Chondrocyte (in vitro differentiated cells): Measurements from ENCODE around the gene EVI5L. TPM values are rescaled to one million over a fixed set of nuclear protein-coding genes. Genes with fewer than 3 reads are reported as not detected.

Experiments
- DNase-seq: peaks from one replicate; pipeline ENCODE4 v3.0.0; 2021; ENCODE audit warnings: mixed read lengths, low spot score
- H3K27ac Mint-ChIP-seq: one replicate; pipeline ENCODE4 v1.8.0; 2021; ENCODE audit warnings: mild to moderate bottlenecking, moderate library complexity, mixed read lengths; ENCODE audit not compliant: unreplicated experiment
- H3K27me3 Mint-ChIP-seq: 2 replicates; pipeline ENCODE4 v1.8.0; 2021; ENCODE audit warnings: low read depth, mixed read lengths
- H3K36me3 Mint-ChIP-seq: 2 replicates; pipeline ENCODE4 v1.8.0; 2021; ENCODE audit warnings: low read depth, mixed read lengths
- H3K4me1 Mint-ChIP-seq: 2 replicates; pipeline ENCODE4 v1.8.0; 2021; ENCODE audit warnings: low read depth, mild to moderate bottlenecking, mixed read lengths
- H3K4me3 Mint-ChIP-seq: one replicate; pipeline ENCODE4 v1.8.0; 2021; ENCODE audit warnings: mild to moderate bottlenecking, moderate library complexity, mixed read lengths; ENCODE audit not compliant: unreplicated experiment
- H3K9me3 Mint-ChIP-seq: 2 replicates; pipeline ENCODE4 v1.8.0; 2021; ENCODE audit warnings: low read depth, mixed read lengths
- total RNA-seq: library from RNA; stranded (reverse); gene quantifications from 3 replicates; pipeline ENCODE4 v1.2.1, GENCODE V29; 2021
- TF ChIP-seq, protein P1 (sequence below): fragments of 200-600 bp; sonication (generic); IDR thresholded peaks from 2 replicates; pipeline ENCODE4 v1.5.0; 2021; ENCODE audit warnings: antibody characterized with exemption, mild to moderate bottlenecking, moderate library complexity

EVI5L gene
- total RNA-seq, 1 donor from 2014 or later, result 27.4 TPM

DNA sequence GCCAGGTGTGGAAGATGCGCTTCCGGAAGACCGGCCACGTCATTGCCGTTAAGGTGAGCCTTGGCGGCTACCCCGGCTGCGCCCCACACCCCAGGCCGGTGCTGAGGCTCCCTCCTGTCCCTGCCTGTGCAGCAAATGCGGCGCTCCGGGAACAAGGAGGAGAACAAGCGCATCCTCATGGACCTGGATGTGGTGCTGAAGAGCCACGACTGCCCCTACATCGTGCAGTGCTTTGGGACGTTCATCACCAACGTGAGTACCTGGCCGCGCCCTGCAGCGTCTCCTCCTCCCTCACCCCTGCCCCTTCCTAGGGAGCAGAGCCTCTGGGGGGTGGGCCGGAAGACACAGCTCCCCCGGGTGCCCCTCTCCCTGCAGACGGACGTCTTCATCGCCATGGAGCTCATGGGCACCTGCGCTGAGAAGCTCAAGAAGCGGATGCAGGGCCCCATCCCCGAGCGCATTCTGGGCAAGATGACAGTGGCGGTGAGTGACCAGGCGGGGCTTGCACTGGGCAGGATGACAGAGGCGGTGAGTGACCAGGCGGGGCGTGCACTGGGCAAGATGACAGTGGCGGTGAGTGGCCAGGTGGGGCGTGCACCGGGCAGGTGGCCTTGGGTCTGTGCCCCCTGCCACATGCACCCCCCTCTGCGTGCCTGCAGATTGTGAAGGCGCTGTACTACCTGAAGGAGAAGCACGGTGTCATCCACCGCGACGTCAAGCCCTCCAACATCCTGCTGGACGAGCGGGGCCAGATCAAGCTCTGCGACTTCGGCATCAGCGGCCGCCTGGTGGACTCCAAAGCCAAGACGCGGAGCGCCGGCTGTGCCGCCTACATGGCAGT is 80.5 kb downstream of the EVI5L start:
- TF ChIP-seq, protein P1, sequence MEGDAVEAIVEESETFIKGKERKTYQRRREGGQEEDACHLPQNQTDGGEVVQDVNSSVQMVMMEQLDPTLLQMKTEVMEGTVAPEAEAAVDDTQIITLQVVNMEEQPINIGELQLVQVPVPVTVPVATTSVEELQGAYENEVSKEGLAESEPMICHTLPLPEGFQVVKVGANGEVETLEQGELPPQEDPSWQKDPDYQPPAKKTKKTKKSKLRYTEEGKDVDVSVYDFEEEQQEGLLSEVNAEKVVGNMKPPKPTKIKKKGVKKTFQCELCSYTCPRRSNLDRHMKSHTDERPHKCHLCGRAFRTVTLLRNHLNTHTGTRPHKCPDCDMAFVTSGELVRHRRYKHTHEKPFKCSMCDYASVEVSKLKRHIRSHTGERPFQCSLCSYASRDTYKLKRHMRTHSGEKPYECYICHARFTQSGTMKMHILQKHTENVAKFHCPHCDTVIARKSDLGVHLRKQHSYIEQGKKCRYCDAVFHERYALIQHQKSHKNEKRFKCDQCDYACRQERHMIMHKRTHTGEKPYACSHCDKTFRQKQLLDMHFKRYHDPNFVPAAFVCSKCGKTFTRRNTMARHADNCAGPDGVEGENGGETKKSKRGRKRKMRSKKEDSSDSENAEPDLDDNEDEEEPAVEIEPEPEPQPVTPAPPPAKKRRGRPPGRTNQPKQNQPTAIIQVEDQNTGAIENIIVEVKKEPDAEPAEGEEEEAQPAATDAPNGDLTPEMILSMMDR, result no peak
- no peak overlapping the region for H3K4me3 Mint-ChIP-seq
- peak; percentile 92 for DNase-seq
- H3K27ac Mint-ChIP-seq, result no peak overlapping the region
- H3K36me3 Mint-ChIP-seq, result peaks cover 14% of the 10 kb centered on the region
- no peaks in the 10 kb centered on the region for H3K9me3 Mint-ChIP-seq
- H3K27me3 Mint-ChIP-seq, result no peaks in the 10 kb centered on the region
- H3K4me1 Mint-ChIP-seq, result peaks cover 8% of the 10 kb centered on the region

DNA sequence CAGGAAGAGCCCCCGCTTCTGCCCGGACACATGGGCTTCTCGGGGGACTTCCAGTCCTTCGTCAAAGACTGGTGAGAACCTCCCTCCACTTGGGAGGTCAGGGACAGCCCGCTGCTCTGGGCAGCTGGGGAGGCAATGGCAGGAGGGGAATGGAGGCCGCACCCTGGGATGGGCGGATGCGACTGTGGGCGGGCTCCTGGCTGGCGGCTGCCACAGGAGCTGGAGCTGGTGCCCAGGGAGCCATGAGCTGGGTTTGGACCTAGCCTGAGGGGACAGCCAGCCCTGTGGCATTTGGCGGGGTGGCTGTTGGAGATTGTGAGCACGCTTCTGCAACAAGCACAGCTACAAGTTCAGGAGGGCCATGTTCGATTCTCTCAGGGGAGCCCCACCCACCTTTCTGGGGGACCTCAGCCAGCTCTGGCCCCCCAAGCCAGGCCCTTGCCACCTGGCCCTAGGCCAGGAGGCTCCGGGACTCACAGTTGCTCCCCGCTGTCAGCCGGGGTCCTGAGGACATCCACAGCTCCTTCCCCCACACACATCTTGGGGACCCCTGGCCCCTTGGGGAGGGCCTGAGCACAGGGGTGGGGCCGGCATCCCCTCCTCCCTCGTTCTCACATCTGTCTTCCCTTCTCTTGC is 81.6 kb downstream of the EVI5L start:
- TF ChIP-seq, protein P1, result no peak
- Mint-ChIP-seq H3K27ac (no peak overlapping the region), H3K4me1 (peaks cover 6% of the 10 kb centered on the region), H3K9me3 (no peaks in the 10 kb centered on the region), H3K27me3 (no peaks in the 10 kb centered on the region), H3K4me3 (no peak overlapping the region), H3K36me3 (peaks cover 14% of the 10 kb centered on the region)
- DNase-seq, result peak; percentile 88

DNA sequence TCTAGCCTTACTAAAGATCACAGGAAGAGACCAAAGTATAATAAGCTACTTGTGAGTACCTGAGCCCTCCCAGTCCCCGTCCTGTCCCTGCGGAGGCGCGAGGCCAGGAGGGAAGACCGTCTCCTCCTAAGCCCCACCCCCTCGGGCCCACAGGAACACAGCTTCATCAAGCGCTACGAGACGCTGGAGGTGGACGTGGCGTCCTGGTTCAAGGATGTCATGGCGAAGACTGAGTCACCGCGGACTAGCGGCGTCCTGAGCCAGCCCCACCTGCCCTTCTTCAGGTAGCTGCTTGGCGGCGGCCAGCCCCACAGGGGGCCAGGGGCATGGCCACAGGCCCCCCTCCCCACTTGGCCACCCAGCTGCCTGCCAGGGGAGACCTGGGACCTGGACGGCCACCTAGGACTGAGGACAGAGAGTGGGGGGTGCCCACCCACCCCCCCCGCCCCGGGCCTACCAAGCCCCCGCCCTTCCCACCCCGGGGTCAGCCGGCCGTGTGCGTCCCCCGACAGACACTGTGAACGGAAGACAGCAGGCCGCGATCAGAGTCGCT is 82.2 kb downstream of the EVI5L start:
- Mint-ChIP-seq H3K4me3 (no peak overlapping the region), H3K27ac (no peak overlapping the region), H3K4me1 (peaks cover 10% of the 10 kb centered on the region), H3K9me3 (no peaks in the 10 kb centered on the region), H3K27me3 (no peaks in the 10 kb centered on the region), H3K36me3 (peaks cover 14% of the 10 kb centered on the region)
- peak; percentile 91 for DNase-seq
- TF ChIP-seq, protein P1, result no peak

DNA sequence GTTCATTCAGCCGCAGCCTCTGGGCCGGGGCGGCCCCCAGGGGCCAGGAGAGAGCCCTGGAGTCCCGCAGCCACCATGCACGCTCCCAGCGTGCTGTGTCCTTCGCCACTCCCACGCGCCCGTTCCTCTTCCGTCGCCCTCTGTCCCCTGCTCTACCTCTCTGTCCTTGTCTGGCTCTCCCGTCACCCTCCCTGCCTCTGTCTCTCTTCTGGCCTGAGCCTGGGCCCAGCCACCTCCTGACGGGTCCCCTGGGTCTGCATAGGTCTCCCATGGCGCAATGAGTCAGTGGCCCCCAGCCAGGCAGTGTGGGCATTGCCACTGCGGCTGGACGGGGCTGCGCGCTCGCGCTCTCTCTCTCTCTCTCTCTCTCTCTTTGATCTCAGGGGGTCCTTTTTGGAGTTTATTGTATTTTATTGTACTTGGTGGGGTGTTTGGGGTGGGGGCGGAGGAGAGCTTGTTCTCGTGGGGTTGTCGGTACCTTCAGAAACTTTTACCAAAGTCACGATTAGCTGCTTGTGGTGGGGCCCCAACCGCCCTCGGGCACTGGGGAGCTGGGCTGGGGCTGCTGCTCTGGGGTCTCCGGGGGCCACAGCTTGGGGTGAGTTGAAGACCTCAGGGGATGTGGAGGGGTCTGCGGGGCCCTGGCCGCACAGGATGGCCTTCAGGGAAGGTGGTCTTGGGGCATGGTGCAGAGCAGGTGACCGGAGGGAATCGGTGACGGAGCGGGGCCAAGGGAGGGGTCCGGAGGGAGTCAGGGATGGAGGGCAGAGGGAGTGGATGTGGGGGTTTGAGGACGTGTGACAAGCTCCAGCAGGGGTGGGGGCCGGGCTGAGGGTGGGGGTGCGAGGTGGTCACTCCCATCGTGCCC is 82.9 kb downstream of the EVI5L start:
- no peak overlapping the region for H3K4me3 Mint-ChIP-seq

More for the DNA sequence above, 82.9 kb downstream of the EVI5L start:
- H3K9me3 Mint-ChIP-seq, result no peaks in the 10 kb centered on the region
- TF ChIP-seq, protein P1, result no peak
- peaks cover 14% of the 10 kb centered on the region for H3K36me3 Mint-ChIP-seq
- DNase-seq, result peak; percentile 91
- H3K27ac Mint-ChIP-seq, result no peak overlapping the region
- H3K4me1 Mint-ChIP-seq, result peaks cover 13% of the 10 kb centered on the region
- H3K27me3 Mint-ChIP-seq, result no peaks in the 10 kb centered on the region
